Transverse colon (tissue), 4 donors: ENCODE data around the gene CDH18. TPM values are rescaled to one million over a fixed set of nuclear protein-coding genes. Genes with fewer than 3 reads are reported as not detected.

ENCODE experiments used
- DNase-seq: peaks from one replicate; pipeline ENCODE4 v3.0.0-alpha.2; 2019
- H3K27ac ChIP-seq, 4 donors: fragments of 200-600 bp; sonication (generic); 2 replicates each; pipeline ENCODE4 v1.5.1; 2016 to 2018; ENCODE audit warnings: inconsistent platforms in 4 of 4
- H3K27me3 ChIP-seq: fragments of 200-600 bp; sonication (generic); 2 replicates; pipeline ENCODE4 v1.5.1; 2017; ENCODE audit warnings: inconsistent platforms
- H3K36me3 ChIP-seq, 4 donors: fragments of 200-600 bp; sonication (generic); 2 replicates each; pipeline ENCODE4 v1.5.1; 2017 to 2019; ENCODE audit warnings: inconsistent platforms in 4 of 4
- H3K4me1 ChIP-seq, 4 donors: fragments of 200-600 bp; sonication (generic); 2 replicates each; pipeline ENCODE4 v1.5.1; 2017 to 2020; ENCODE audit warnings: inconsistent platforms in 4 of 4
- H3K4me3 ChIP-seq, 4 donors: fragments of 200-600 bp; sonication (generic); 1 replicate in 1 of 4; 2 replicates in 3 of 4; pipeline versions ENCODE4 v1.5.1 to v1.6.1; 2017 to 2019; ENCODE audit warnings: inconsistent platforms in 4 of 4
- H3K9me3 ChIP-seq, 2 donors: fragments of 200-600 bp; sonication (generic); 2 replicates each; pipeline ENCODE4 v1.5.1; 2017 to 2019; ENCODE audit warnings: inconsistent platforms in 2 of 2
- CTCF ChIP-seq, 5 experiments: fragments of 200-600 bp in 3 of 5; fragments of 450-650 bp in 2 of 5; sonication (generic) in 3 of 5; IDR thresholded peaks; 1 replicate in 2 of 5; 2 replicates in 3 of 5; pipeline ENCODE4 v1.5.1; 2016 to 2017; ENCODE audit warnings: antibody characterized with exemption in 5 of 5, inconsistent platforms in 3 of 5, mild to moderate bottlenecking in 2 of 5, moderate library complexity in 1 of 5
- EP300 ChIP-seq: sonication (generic); formaldehyde crosslinking; IDR thresholded peaks from one replicate; pipeline ENCODE4 v1.6.1; 2017; ENCODE audit warnings: antibody characterized with exemption, low read depth
- POLR2A ChIP-seq: fragments of 450-650 bp; IDR thresholded peaks from one replicate; pipeline ENCODE4 v1.6.1; 2016; ENCODE audit warnings: antibody characterized with exemption, mild to moderate bottlenecking, moderate library complexity
- POLR2AphosphoS5 ChIP-seq, 3 donors: sonication (generic); formaldehyde crosslinking; IDR thresholded peaks; one replicate each; pipeline ENCODE4 v1.6.1; 2016; ENCODE audit warnings: antibody characterized with exemption in 3 of 3
- WGBS, 2 donors: methylation state at CpG; one replicate each; pipeline ENCODE4 v1.1.5; 2018; ENCODE audit warnings: low coverage in 1 of 2; 5-methylcytosine and 5-hydroxymethylcytosine counted together
- in situ Hi-C, 4 donors: fragments of 200-750 bp; cut with MboI; loops; one replicate each; pipeline versions ENCODE4 v1.15.0 to v1.15.1; 2017; ENCODE audit warnings: low sequenced_read_pairs in 3 of 4, low pct_ligation_motif_present in 1 of 4, low pct_unique_long_range_greater_than_20kb in 1 of 4
- intact Hi-C: fragments of 100-400 bp; cut with DNase I; formaldehyde crosslinking; loops from one replicate; pipeline ENCODE4 v1.15.1; 2023; ENCODE audit warnings: low total_unique reads
- total RNA-seq, 4 donors: library from RNA; depleted of rRNA; stranded (reverse); fragments of >200 nt; gene quantifications; one replicate each; pipeline ENCODE4 v1.1.0, GENCODE V29; 2016

The CDH18 gene
- total RNA-seq, 4 donors from 2014 or later, result not detected

- no peaks in the 10 kb centered on the region for H3K36me3 ChIP-seq
- no peaks in the 10 kb centered on the region for H3K9me3 ChIP-seq
- no peaks in the 10 kb centered on the region for H3K27me3 ChIP-seq
- no peaks in the 10 kb centered on the region for H3K4me1 ChIP-seq
- no peak overlapping the region for H3K4me3 ChIP-seq
- H3K27ac ChIP-seq, result no peak overlapping the region
- no peak for DNase-seq
- 22 to 40% methylated on average over 1 of the region's 1 CpG for WGBS, 2 donors
- intact Hi-C loops (no loop called here), in situ Hi-C loops (no loop called here)
- TF ChIP-seq CTCF (IDR thresholded peaks at IDR 0.05), result no peak
- TF ChIP-seq EP300, result no peak
- no peak for TF ChIP-seq POLR2AphosphoS5 (IDR thresholded peaks at IDR 0.05)
- TF ChIP-seq POLR2A, result no peak
Observed at GRCh38 chr5:19891658-19892057, 96.3 kb downstream of the CDH18 start.

GRCh38 chr5:19886123-19886917, 101.7 kb downstream of the CDH18 start:
- Histone ChIP-seq H3K4me1 (no peaks in the 10 kb centered on the region), H3K9me3 (no peaks in the 10 kb centered on the region), H3K27ac (no peak overlapping the region), H3K4me3 (no peak overlapping the region), H3K36me3 (no peaks in the 10 kb centered on the region), H3K27me3 (no peaks in the 10 kb centered on the region)
- 66 to 68% methylated on average over 7 of the region's 7 CpGs for WGBS, 2 donors
- in situ Hi-C loops, result no loop called here
- no peak for DNase-seq
- intact Hi-C loops, result no loop called here
- TF ChIP-seq POLR2AphosphoS5 (IDR thresholded peaks at IDR 0.05) (no peak), EP300 (no peak), CTCF (IDR thresholded peaks at IDR 0.05) (no peak), POLR2A (no peak)

GRCh38 chr5:19885040-19885824, 102.8 kb downstream of the CDH18 start:
- WGBS, 2 donors, result 71% methylated on average over 5 of the region's 5 CpGs
- H3K4me1 ChIP-seq, result no peaks in the 10 kb centered on the region
- in situ Hi-C loops, result no loop called here
- DNase-seq, result no peak
- no peak overlapping the region for H3K27ac ChIP-seq
- no peaks in the 10 kb centered on the region for H3K36me3 ChIP-seq
- intact Hi-C loops, result no loop called here
- H3K4me3 ChIP-seq, result no peak overlapping the region
- no peaks in the 10 kb centered on the region for H3K27me3 ChIP-seq
- no peaks in the 10 kb centered on the region for H3K9me3 ChIP-seq
- no peak for TF ChIP-seq POLR2AphosphoS5 (IDR thresholded peaks at IDR 0.05)
- no peak for TF ChIP-seq CTCF (IDR thresholded peaks at IDR 0.05)
- TF ChIP-seq EP300, result no peak
- no peak for TF ChIP-seq POLR2A

GRCh38 chr5:19880859-19881436, 107.1 kb downstream of the CDH18 start:
- DNase-seq, result no peak
- WGBS, 2 donors, result 0% methylated on average over 1 of the region's 1 CpG
- Histone ChIP-seq H3K9me3 (no peaks in the 10 kb centered on the region), H3K36me3 (no peaks in the 10 kb centered on the region), H3K27me3 (no peaks in the 10 kb centered on the region), H3K4me3 (no peak overlapping the region), H3K27ac (no peak overlapping the region), H3K4me1 (no peaks in the 10 kb centered on the region)
- TF ChIP-seq POLR2A, result no peak
- TF ChIP-seq POLR2AphosphoS5 (IDR thresholded peaks at IDR 0.05), result no peak
- no peak for TF ChIP-seq CTCF (IDR thresholded peaks at IDR 0.05)
- TF ChIP-seq EP300, result no peak
- intact Hi-C loops (no loop called here), in situ Hi-C loops (no loop called here)
